Measurements from ENCODE around the gene EYS.
"Not testable (repeated sequence)": the region's sequence is repeated elsewhere in the genome, so short reads cannot be mapped to it uniquely, and the experiment has no call there.

The EYS gene

GRCh38 chr6:63945987-63946386 is 1761.0 kb downstream of the EYS start:
- Mint-ChIP-seq H3K9me3 (no peaks in the 10 kb centered on the region), H3K27me3 (ENCODE audit: low read depth, poor library complexity) (no peaks in the 10 kb centered on the region), H3K36me3 (ENCODE audit: low read depth) (no peaks in the 10 kb centered on the region), H3K27ac (no peak overlapping the region), H3K4me3 (no peak overlapping the region), H3K4me1 (no peaks in the 10 kb centered on the region)
- no peak for DNase-seq
- TF ChIP-seq CTCF (IDR thresholded peaks at IDR 0.05): no peak

- DNase-seq: no peak
- no peak for TF ChIP-seq CTCF (IDR thresholded peaks at IDR 0.05)
- no peaks in the 10 kb centered on the region for H3K27me3 Mint-ChIP-seq (ENCODE audit: low read depth, poor library complexity)
- no peaks in the 10 kb centered on the region for H3K9me3 Mint-ChIP-seq
- no peak overlapping the region for H3K4me3 Mint-ChIP-seq
- H3K36me3 Mint-ChIP-seq (ENCODE audit: low read depth): no peaks in the 10 kb centered on the region
- H3K27ac Mint-ChIP-seq: no peak overlapping the region
- no peaks in the 10 kb centered on the region for H3K4me1 Mint-ChIP-seq
Measured at GRCh38 chr6:63943826-63944225, 1763.2 kb downstream of the EYS start.

- no peaks in the 10 kb centered on the region for H3K9me3 Mint-ChIP-seq
- no peaks in the 10 kb centered on the region for H3K27me3 Mint-ChIP-seq (ENCODE audit: low read depth, poor library complexity)
- no peak overlapping the region for H3K4me3 Mint-ChIP-seq
- no peak for TF ChIP-seq CTCF (IDR thresholded peaks at IDR 0.05)
- H3K4me1 Mint-ChIP-seq: no peaks in the 10 kb centered on the region
- H3K27ac Mint-ChIP-seq: no peak overlapping the region
- DNase-seq: no peak
- H3K36me3 Mint-ChIP-seq (ENCODE audit: low read depth): no peaks in the 10 kb centered on the region
Measured at GRCh38 chr6:63941747-63942470, 1765.1 kb downstream of the EYS start.

GRCh38 chr6:63940056-63940455 is 1767.0 kb downstream of the EYS start:
- TF ChIP-seq CTCF (IDR thresholded peaks at IDR 0.05): no peak
- DNase-seq: no peak
- H3K36me3 Mint-ChIP-seq (ENCODE audit: low read depth): no peaks in the 10 kb centered on the region
- no peaks in the 10 kb centered on the region for H3K27me3 Mint-ChIP-seq (ENCODE audit: low read depth, poor library complexity)
- H3K4me3 Mint-ChIP-seq: no peak overlapping the region
- H3K4me1 Mint-ChIP-seq: no peaks in the 10 kb centered on the region
- no peak overlapping the region for H3K27ac Mint-ChIP-seq
- H3K9me3 Mint-ChIP-seq: no peaks in the 10 kb centered on the region

- Mint-ChIP-seq H3K9me3 (no peaks in the 10 kb centered on the region), H3K4me3 (no peak overlapping the region), H3K4me1 (no peaks in the 10 kb centered on the region), H3K27me3 (ENCODE audit: low read depth, poor library complexity) (peaks cover 4% of the 10 kb centered on the region), H3K27ac (no peak overlapping the region), H3K36me3 (ENCODE audit: low read depth) (no peaks in the 10 kb centered on the region)
- DNase-seq: no peak
- no peak for TF ChIP-seq CTCF (IDR thresholded peaks at IDR 0.05)
Measured at GRCh38 chr6:63936399-63936798, 1770.6 kb downstream of the EYS start.

GRCh38 chr6:63935732-63936131 is 1771.3 kb downstream of the EYS start:
- Mint-ChIP-seq H3K9me3 (no peaks in the 10 kb centered on the region), H3K27me3 (ENCODE audit: low read depth, poor library complexity) (peaks cover 4% of the 10 kb centered on the region), H3K4me1 (no peaks in the 10 kb centered on the region), H3K4me3 (no peak overlapping the region), H3K27ac (no peak overlapping the region), H3K36me3 (ENCODE audit: low read depth) (no peaks in the 10 kb centered on the region)
- DNase-seq: no peak
- no peak for TF ChIP-seq CTCF (IDR thresholded peaks at IDR 0.05)

- H3K4me1 Mint-ChIP-seq; H3K4me3 Mint-ChIP-seq; H3K27me3 Mint-ChIP-seq (ENCODE audit: low read depth, poor library complexity); H3K36me3 Mint-ChIP-seq (ENCODE audit: low read depth); H3K9me3 Mint-ChIP-seq; H3K27ac Mint-ChIP-seq; DNase-seq: not testable (repeated sequence)
Measured at GRCh38 chr6:63933948-63934347, 1773.1 kb downstream of the EYS start.
